GM23338 (cell line): ENCODE results near the gene PDE4D.

ENCODE experiments used
- CREB1 ChIP-seq: fragments of 250-450 bp; sonication (Bioruptor Pico); IDR thresholded peaks from 2 replicates; pipeline ENCODE4 v1.5.0; 2020; ENCODE audit warnings: low read depth, mild to moderate bottlenecking, moderate library complexity
- EZH2 ChIP-seq: fragments of 200-600 bp; sonication (generic); IDR thresholded peaks from one replicate; pipeline ENCODE4 v1.8.0; 2017; ENCODE audit warnings: antibody characterized with exemption, mild to moderate bottlenecking, low read depth; ENCODE audit not compliant: unreplicated experiment
- TF ChIP-seq, protein P1 (sequence below), 2 experiments: fragments of 200-600 bp in 1 of 2; sonication (generic) in 1 of 2; conservative IDR thresholded peaks; 2 replicates each; pipeline versions ENCODE4 v1.5.1 to v1.6.1; 2016 to 2017; ENCODE audit warnings: antibody characterized with exemption in 2 of 2, low read depth in 2 of 2, mild to moderate bottlenecking in 2 of 2, moderate library complexity in 1 of 2

DNA sequence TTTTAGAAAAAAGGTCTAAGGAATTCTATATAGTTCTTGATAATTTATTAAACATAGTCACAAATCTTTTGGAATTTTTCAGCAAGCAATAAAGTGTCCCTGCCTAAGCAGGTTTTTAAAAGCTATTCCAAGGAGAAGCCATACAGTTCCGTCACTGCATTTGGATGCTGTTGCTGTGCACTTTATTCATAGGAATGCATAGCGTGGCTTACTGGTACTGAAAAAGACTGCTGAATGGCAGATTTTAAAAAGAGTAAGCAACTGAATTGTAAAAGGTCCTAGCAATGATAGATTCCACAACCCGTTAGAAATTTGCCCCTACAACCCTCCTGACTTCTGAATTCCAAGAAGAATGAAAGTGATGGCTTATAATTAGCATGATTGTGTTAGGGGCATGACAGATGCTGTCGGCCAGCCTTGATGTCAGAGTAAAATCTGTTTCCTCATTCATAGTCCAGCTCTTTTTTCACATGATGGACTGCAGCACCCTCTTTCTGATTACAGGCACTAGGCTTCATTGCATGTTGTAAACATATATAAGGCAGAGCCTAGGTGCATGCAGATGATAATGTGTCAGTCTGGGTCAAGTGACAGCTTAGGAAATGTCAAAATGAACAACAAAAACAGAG is 227.0 kb downstream of the PDE4D start:
- TF ChIP-seq CREB1 (CRISPR knock-in tag) (no peak), EZH2 (no peak)
- TF ChIP-seq, protein P1, sequence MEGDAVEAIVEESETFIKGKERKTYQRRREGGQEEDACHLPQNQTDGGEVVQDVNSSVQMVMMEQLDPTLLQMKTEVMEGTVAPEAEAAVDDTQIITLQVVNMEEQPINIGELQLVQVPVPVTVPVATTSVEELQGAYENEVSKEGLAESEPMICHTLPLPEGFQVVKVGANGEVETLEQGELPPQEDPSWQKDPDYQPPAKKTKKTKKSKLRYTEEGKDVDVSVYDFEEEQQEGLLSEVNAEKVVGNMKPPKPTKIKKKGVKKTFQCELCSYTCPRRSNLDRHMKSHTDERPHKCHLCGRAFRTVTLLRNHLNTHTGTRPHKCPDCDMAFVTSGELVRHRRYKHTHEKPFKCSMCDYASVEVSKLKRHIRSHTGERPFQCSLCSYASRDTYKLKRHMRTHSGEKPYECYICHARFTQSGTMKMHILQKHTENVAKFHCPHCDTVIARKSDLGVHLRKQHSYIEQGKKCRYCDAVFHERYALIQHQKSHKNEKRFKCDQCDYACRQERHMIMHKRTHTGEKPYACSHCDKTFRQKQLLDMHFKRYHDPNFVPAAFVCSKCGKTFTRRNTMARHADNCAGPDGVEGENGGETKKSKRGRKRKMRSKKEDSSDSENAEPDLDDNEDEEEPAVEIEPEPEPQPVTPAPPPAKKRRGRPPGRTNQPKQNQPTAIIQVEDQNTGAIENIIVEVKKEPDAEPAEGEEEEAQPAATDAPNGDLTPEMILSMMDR (conservative IDR thresholded peaks at IDR 0.05; ENCODE audit: low read depth in 2 of 2): no peak
